RWPE2 (cell line): ENCODE measurements around the gene LAMB4.

Source experiments
- ATAC-seq: fragments of 200-7000 bp; cut with Tn5 transposase; 3 replicates; pipeline ENCODE4 v1.9.1; 2021; ENCODE audit warnings: low read depth
- DNase-seq: peaks from one replicate; pipeline ENCODE4 v3.0.0-alpha.2; 2020; ENCODE audit warnings: low spot score
- H3K27ac ChIP-seq: fragments of 450-650 bp; 2 replicates; pipeline ENCODE4 v1.5.1; 2017; ENCODE audit warnings: mild to moderate bottlenecking; ENCODE audit not compliant: poor library complexity, severe bottlenecking
- H3K27me3 ChIP-seq: fragments of 250-450 bp; sonication (Bioruptor Pico); 2 replicates; pipeline ENCODE4 v1.5.1; 2021; ENCODE audit warnings: mild to moderate bottlenecking, moderate library complexity; ENCODE audit not compliant: insufficient read depth, poor library complexity, severe bottlenecking
- H3K36me3 ChIP-seq: fragments of 250-450 bp; sonication (Bioruptor Pico); 2 replicates; pipeline ENCODE4 v1.5.1; 2020; ENCODE audit warnings: low read depth, mild to moderate bottlenecking, moderate library complexity
- H3K4me1 ChIP-seq: fragments of 250-450 bp; sonication (Bioruptor Pico); 2 replicates; pipeline ENCODE4 v1.5.1; 2021; ENCODE audit warnings: mild to moderate bottlenecking, moderate library complexity; ENCODE audit not compliant: insufficient read depth, poor library complexity, severe bottlenecking
- H3K4me3 ChIP-seq: fragments of 250-450 bp; sonication (Bioruptor Pico); 2 replicates; pipeline ENCODE4 v1.5.1; 2021; ENCODE audit warnings: mild to moderate bottlenecking, moderate library complexity; ENCODE audit not compliant: severe bottlenecking
- H3K9me3 ChIP-seq: fragments of 250-450 bp; sonication (Bioruptor Pico); 2 replicates; pipeline ENCODE4 v1.5.1; 2021; ENCODE audit warnings: mild to moderate bottlenecking, moderate library complexity; ENCODE audit not compliant: severe bottlenecking
- CTCF ChIP-seq: fragments of 450-650 bp; IDR thresholded peaks from one replicate; pipeline ENCODE4 v1.5.1; 2017; ENCODE audit warnings: mild to moderate bottlenecking, moderate library complexity; ENCODE audit not compliant: poor library complexity, severe bottlenecking

LAMB4 gene

GRCh38 chr7:108137993-108138392 lies 7.8 kb upstream of the LAMB4 start:
- Histone ChIP-seq H3K4me3 (no peak overlapping the region), H3K27ac (no peak overlapping the region), H3K27me3 (no peaks in the 10 kb centered on the region), H3K36me3 (no peaks in the 10 kb centered on the region), H3K4me1 (peaks cover under 1% of the 10 kb centered on the region), H3K9me3 (no peaks in the 10 kb centered on the region)
- ATAC-seq (no peak), DNase-seq (no peak)
- no peak for TF ChIP-seq CTCF

GRCh38 chr7:108137040-108137439 lies 6.9 kb upstream of the LAMB4 start:
- no peaks in the 10 kb centered on the region for H3K27me3 ChIP-seq
- H3K36me3 ChIP-seq = no peaks in the 10 kb centered on the region
- no peaks in the 10 kb centered on the region for H3K9me3 ChIP-seq
- peaks cover 10% of the 10 kb centered on the region for H3K4me1 ChIP-seq
- no peak overlapping the region for H3K4me3 ChIP-seq
- H3K27ac ChIP-seq = no peak overlapping the region
- ATAC-seq = no peak
- no peak for DNase-seq
- no peak for TF ChIP-seq CTCF

GRCh38 chr7:108136191-108136688 lies 6.1 kb upstream of the LAMB4 start:
- DNase-seq (no peak), ATAC-seq (no peak)
- Histone ChIP-seq H3K4me1 (peaks cover 15% of the 10 kb centered on the region), H3K4me3 (no peak overlapping the region), H3K36me3 (no peaks in the 10 kb centered on the region), H3K9me3 (no peaks in the 10 kb centered on the region), H3K27ac (no peak overlapping the region), H3K27me3 (no peaks in the 10 kb centered on the region)
- TF ChIP-seq CTCF = no peak

GRCh38 chr7:108135446-108136190 lies 5.5 kb upstream of the LAMB4 start:
- no peaks in the 10 kb centered on the region for H3K27me3 ChIP-seq
- H3K36me3 ChIP-seq = no peaks in the 10 kb centered on the region
- no peak overlapping the region for H3K4me3 ChIP-seq
- H3K4me1 ChIP-seq = peaks cover 19% of the 10 kb centered on the region
- TF ChIP-seq CTCF = no peak
- DNase-seq (no peak), ATAC-seq (no peak)
- H3K27ac ChIP-seq = no peak overlapping the region
- no peaks in the 10 kb centered on the region for H3K9me3 ChIP-seq

GRCh38 chr7:108134486-108134885 lies 4.3 kb upstream of the LAMB4 start:
- H3K4me3 ChIP-seq = no peak overlapping the region
- H3K9me3 ChIP-seq = no peaks in the 10 kb centered on the region
- H3K27me3 ChIP-seq = no peaks in the 10 kb centered on the region
- ATAC-seq (no peak), DNase-seq (no peak)
- no peak overlapping the region for H3K27ac ChIP-seq
- TF ChIP-seq CTCF = no peak
- no peaks in the 10 kb centered on the region for H3K36me3 ChIP-seq
- H3K4me1 ChIP-seq = peaks cover 20% of the 10 kb centered on the region
